22Rv1 (cell line): ENCODE results near the gene ASPN.

Source experiments
- CTCF ChIP-seq: fragments of 450-650 bp; IDR thresholded peaks from 2 replicates; pipeline ENCODE4 v1.5.1; 2017; ENCODE audit warnings: mild to moderate bottlenecking
- ZFX ChIP-seq: fragments of 450-650 bp; IDR thresholded peaks from 2 replicates; pipeline ENCODE4 v1.6.1; 2017; ENCODE audit warnings: antibody characterized with exemption, borderline replicate concordance

GRCh38 chr9:92508018-92508820 lies 25.9 kb upstream of the ASPN start:
- TF ChIP-seq CTCF (no peak), ZFX (no peak)
